ENCODE results near the gene PCBP3.

Gene PCBP3

DNA sequence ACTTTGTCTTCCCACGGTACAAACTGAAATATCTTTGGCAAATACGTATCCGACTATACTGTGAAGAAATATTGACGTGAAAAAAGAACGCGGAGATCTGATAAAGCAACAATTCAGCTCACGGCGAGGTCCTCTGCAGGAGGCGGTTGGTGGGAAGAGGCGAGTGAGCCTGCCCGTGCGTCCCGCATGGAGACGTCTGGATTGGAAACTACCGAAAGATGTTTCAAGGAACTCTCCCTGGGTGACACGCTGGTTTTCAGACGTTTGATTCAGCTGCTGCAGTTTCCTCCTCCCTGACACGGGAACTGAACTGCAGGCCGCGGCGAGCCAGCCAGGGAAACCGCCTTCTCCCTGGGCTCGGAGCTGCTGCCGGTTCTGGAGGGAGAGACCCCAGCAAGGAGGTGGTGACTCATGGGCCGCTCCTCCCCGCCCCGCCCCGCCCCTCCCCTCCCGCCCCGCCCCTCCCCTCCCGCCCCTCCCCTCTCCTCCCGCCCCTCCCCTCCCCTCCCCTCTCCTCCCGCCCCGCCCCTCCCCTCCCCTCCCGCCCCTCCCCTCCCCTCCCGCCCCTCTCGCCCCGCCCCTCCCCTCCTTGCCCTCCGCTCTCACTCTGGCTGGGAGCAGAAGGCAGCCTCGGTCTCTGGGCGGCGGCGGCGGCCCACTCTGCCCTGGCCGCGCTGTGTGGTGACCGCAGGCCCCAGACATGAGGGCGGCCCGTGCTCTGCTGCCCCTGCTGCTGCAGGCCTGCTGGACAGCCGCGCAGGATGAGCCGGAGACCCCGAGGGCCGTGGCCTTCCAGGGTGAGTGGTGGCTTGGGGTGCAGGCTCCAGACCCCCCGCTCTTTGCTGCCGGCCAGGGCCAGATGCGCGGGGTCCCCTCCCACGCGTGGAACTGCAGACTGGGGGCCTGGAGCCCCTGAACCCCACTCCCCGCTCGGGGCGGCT is 337.9 kb downstream of the PCBP3 start, which contains the start of gene COL6A1:
COL6A1 (plus strand) TSS at position 620 of the 941 bp plus-strand sequence; CDS start at position 701, 81 bp downstream.
- H3K4me3 ChIP-seq (replicated peaks; ENCODE audit: low read depth, low read length), result peak within 1 kb of the TSS; percentile 98
- TF ChIP-seq, protein P1, sequence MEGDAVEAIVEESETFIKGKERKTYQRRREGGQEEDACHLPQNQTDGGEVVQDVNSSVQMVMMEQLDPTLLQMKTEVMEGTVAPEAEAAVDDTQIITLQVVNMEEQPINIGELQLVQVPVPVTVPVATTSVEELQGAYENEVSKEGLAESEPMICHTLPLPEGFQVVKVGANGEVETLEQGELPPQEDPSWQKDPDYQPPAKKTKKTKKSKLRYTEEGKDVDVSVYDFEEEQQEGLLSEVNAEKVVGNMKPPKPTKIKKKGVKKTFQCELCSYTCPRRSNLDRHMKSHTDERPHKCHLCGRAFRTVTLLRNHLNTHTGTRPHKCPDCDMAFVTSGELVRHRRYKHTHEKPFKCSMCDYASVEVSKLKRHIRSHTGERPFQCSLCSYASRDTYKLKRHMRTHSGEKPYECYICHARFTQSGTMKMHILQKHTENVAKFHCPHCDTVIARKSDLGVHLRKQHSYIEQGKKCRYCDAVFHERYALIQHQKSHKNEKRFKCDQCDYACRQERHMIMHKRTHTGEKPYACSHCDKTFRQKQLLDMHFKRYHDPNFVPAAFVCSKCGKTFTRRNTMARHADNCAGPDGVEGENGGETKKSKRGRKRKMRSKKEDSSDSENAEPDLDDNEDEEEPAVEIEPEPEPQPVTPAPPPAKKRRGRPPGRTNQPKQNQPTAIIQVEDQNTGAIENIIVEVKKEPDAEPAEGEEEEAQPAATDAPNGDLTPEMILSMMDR (IDR thresholded peaks at IDR 0.05; ENCODE audit: low read depth, low read length, missing control alignments), result no peak
- peak; percentile 63 for DNase-seq (ENCODE audit: extremely low read depth, low read depth)

- peak overlapping the region; percentile 98 for H3K4me3 ChIP-seq (replicated peaks; ENCODE audit: low read depth, low read length)
- no peak for DNase-seq (ENCODE audit: extremely low read depth, low read depth)
- TF ChIP-seq, protein P1 (IDR thresholded peaks at IDR 0.05; ENCODE audit: low read depth, low read length, missing control alignments), result no peak
These were observed 338.7 kb downstream of the PCBP3 start for GRCh38 chr21:45982092-45982757.

- TF ChIP-seq, protein P1 (IDR thresholded peaks at IDR 0.05; ENCODE audit: low read depth, low read length, missing control alignments), result no peak
- no peak for DNase-seq (ENCODE audit: extremely low read depth, low read depth)
- peak overlapping the region; percentile 98 for H3K4me3 ChIP-seq (replicated peaks; ENCODE audit: low read depth, low read length)
These were observed 339.5 kb downstream of the PCBP3 start for GRCh38 chr21:45982758-45983648.

- DNase-seq (ENCODE audit: extremely low read depth, low read depth), result no peak
- TF ChIP-seq, protein P1 (IDR thresholded peaks at IDR 0.05; ENCODE audit: low read depth, low read length, missing control alignments), result no peak
- peak overlapping the region; percentile 98 for H3K4me3 ChIP-seq (replicated peaks; ENCODE audit: low read depth, low read length)
These were observed 340.1 kb downstream of the PCBP3 start for GRCh38 chr21:45983649-45983965.

DNA sequence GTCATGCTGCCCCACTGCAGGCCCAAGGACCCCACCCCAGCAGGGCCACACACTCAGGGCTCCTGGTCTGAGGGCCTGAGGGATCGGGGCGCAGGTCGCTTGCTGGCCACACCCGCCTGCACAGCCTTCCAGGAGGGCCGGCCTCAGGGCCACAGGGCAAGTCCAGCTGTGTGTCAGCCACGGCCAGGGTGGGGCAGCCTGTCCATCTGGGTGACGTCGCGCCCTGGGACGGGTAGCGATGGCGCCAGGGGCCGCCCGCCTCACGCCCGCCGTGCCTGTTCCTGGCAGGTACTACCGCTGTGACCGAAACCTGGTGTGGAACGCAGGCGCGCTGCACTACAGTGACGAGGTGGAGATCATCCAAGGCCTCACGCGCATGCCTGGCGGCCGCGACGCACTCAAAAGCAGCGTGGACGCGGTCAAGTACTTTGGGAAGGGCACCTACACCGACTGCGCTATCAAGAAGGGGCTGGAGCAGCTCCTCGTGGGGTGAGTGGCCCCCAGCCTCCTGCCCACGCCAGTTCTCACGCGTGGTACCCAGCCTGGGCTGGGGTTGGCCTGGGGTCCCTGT is 340.5 kb downstream of the PCBP3 start:
- TF ChIP-seq, protein P1 (IDR thresholded peaks at IDR 0.05; ENCODE audit: low read depth, low read length, missing control alignments), result no peak
- peak overlapping the region; percentile 98 for H3K4me3 ChIP-seq (replicated peaks; ENCODE audit: low read depth, low read length)
- DNase-seq (ENCODE audit: extremely low read depth, low read depth), result no peak

- TF ChIP-seq, protein P1 (IDR thresholded peaks at IDR 0.05; ENCODE audit: low read depth, low read length, missing control alignments), result no peak
- H3K4me3 ChIP-seq (replicated peaks; ENCODE audit: low read depth, low read length), result peak overlapping the region; percentile 98
- no peak for DNase-seq (ENCODE audit: extremely low read depth, low read depth)
These were observed 341.1 kb downstream of the PCBP3 start for GRCh38 chr21:45984584-45985095.

Measured in HFF-Myc (cell line).